GM12878 (cell line): ENCODE measurements around the gene FBN2. TPM values are rescaled to one million over a fixed set of nuclear protein-coding genes. Genes with fewer than 3 reads are reported as not detected.

Experiments
- ATAC-seq: fragments of 200-7000 bp; cut with Tn5 transposase; 3 replicates; pipeline ENCODE4 v1.9.1; 2020; ENCODE audit warnings: mild to moderate bottlenecking, moderate library complexity
- BruUV-seq: library from RNA; stranded (reverse); fragments of 400-500 nt; replicated peaks from 2 replicates; lab custom pipeline; 2021; lab: Mats Ljungman, UMichigan
- CTCF ChIA-PET: fragments of 300-600 bp; sonication (Branson Sonifier 250); formaldehyde crosslinking; extraction: SDS; loops from one replicate; lab custom pipeline; 2021; ENCODE audit warnings: inconsistent platforms; lab: Yijun Ruan, JAX
- POLR2A ChIA-PET: fragments of 350-600 bp; formaldehyde crosslinking; extraction: SDS; loops from one replicate; lab custom pipeline; 2021; ENCODE audit warnings: inconsistent platforms; lab: Charles Lee
- RAD21 ChIA-PET: fragments of 300-600 bp; sonication (Branson Sonifier 250); formaldehyde crosslinking; loops from one replicate; lab custom pipeline; 2023; ENCODE audit warnings: antibody characterized with exemption; ENCODE audit not compliant: unreplicated experiment; lab: Charles Lee
- SMC1A ChIA-PET: fragments of 300-600 bp; sonication (Branson Sonifier 250); formaldehyde crosslinking; loops from one replicate; lab custom pipeline; 2023; ENCODE audit not compliant: unreplicated experiment, uncharacterized antibody; lab: Charles Lee
- DNase-seq: peaks from one replicate; pipeline ENCODE4 v3.0.0-alpha.2; 2011; ENCODE audit warnings: low read depth, low spot score
- FAIRE-seq: peaks from 3 replicates; lab custom pipeline; 2011; peaks lifted over from hg19 to GRCh38; lab: Jason Lieb, UNC
- H2AFZ ChIP-seq: 2 replicates; pipeline ENCODE4 v1.6.0; 2011; ENCODE audit warnings: low read depth, low read length, control low read depth; ENCODE audit not compliant: control insufficient read depth
- H3K27ac ChIP-seq: 2 replicates; pipeline ENCODE4 v1.5.1; 2011; ENCODE audit warnings: control low read depth; ENCODE audit not compliant: control insufficient read depth, insufficient read depth
- H3K27me3 ChIP-seq, 2 experiments: replicated peaks in 1 of 2; 2 replicates each; pipeline versions ENCODE4 v1.6.0 to v1.6.1; 2011; ENCODE audit warnings: low read length in 1 of 2; ENCODE audit not compliant: control insufficient read depth in 2 of 2, insufficient read depth in 2 of 2
- H3K36me3 ChIP-seq, 2 experiments: 2 replicates each; pipeline ENCODE4 v1.5.1; 2011; ENCODE audit warnings: low read length in 1 of 2; ENCODE audit not compliant: control insufficient read depth in 2 of 2, insufficient read depth in 2 of 2
- H3K4me1 ChIP-seq: 2 replicates; pipeline ENCODE4 v1.6.1; 2011; ENCODE audit warnings: mild to moderate bottlenecking, low read length, moderate library complexity, mixed read lengths; ENCODE audit not compliant: control insufficient read depth, insufficient read depth
- H3K4me2 ChIP-seq: 2 replicates; pipeline ENCODE4 v1.6.0; 2011; ENCODE audit warnings: control low read depth; ENCODE audit not compliant: control insufficient read depth, insufficient read depth
- H3K4me3 ChIP-seq: fragments of 200-600 bp; sonication (generic); 2 replicates; pipeline ENCODE4 v1.5.1; 2016
- H3K79me2 ChIP-seq: 2 replicates; pipeline ENCODE4 v1.6.0; 2011; ENCODE audit warnings: low read length; ENCODE audit not compliant: control insufficient read depth, insufficient read depth
- H3K9ac ChIP-seq: 2 replicates; pipeline ENCODE4 v1.8.0; 2011; ENCODE audit warnings: low read length, control low read depth, mixed read lengths; ENCODE audit not compliant: control insufficient read depth, insufficient read depth
- H3K9me3 ChIP-seq: replicated peaks from 3 replicates; pipeline ENCODE4 v1.5.1; 2011; ENCODE audit warnings: mild to moderate bottlenecking, low read length; ENCODE audit not compliant: control insufficient read depth, insufficient read depth
- H4K20me1 ChIP-seq: 2 replicates; pipeline ENCODE4 v1.6.0; 2011; ENCODE audit not compliant: control insufficient read depth, insufficient read depth
- CBX3 ChIP-seq: fragments of 200-600 bp; sonication (generic); IDR thresholded peaks from 2 replicates; pipeline ENCODE4 v1.6.1; 2016; ENCODE audit warnings: low read depth, borderline replicate concordance
- NFXL1 ChIP-seq: fragments of 450-650 bp; IDR thresholded peaks from 2 replicates; pipeline ENCODE4 v1.6.1; 2017; ENCODE audit warnings: antibody characterized with exemption, mild to moderate bottlenecking, borderline replicate concordance
- NRF1 ChIP-seq: conservative IDR thresholded peaks from 2 replicates; pipeline ENCODE4 v1.6.1; 2011; ENCODE audit warnings: mild to moderate bottlenecking, low read depth, low read length, improper control_type of control experiment
- RELA ChIP-seq: fragments of 450-650 bp; IDR thresholded peaks from 2 replicates; pipeline ENCODE4 v1.8.0; 2014; ENCODE audit warnings: borderline replicate concordance; ENCODE audit not compliant: partially characterized antibody
- ZBTB40 ChIP-seq: fragments of 450-650 bp; IDR thresholded peaks from 2 replicates; pipeline ENCODE4 v1.6.1; 2016; ENCODE audit warnings: mild to moderate bottlenecking, moderate library complexity, borderline replicate concordance
- ZNF274 ChIP-seq: IDR thresholded peaks from one replicate; pipeline ENCODE4 v1.8.0; 2011; ENCODE audit not compliant: insufficient read length, insufficient read depth
- WGBS: methylation state at CpG from one replicate; pipeline ENCODE4 v1.1.6; 2016; ENCODE audit warnings: low lambda C conversion rate; ENCODE audit not compliant: insufficient replicate concordance, insufficient coverage; ENCODE audit errors: missing lambda C conversion rate; 5-methylcytosine and 5-hydroxymethylcytosine counted together
- in situ Hi-C: fragments of 300-500 bp; cut with MboI; formaldehyde crosslinking; loops from 9 replicates; pipeline ENCODE4 v1.14.3; 2018; ENCODE audit warnings: mixed read lengths
- intact Hi-C: fragments of 100-400 bp; cut with micrococcal nuclease; formaldehyde crosslinking; loops from one replicate; pipeline ENCODE4 v1.14.2; 2022; ENCODE audit not compliant: unreplicated experiment
- polyA plus RNA-seq, 11 experiments: library from polyadenylated mRNA; depleted of rRNA in 4 of 11; unstranded in 6 of 11; stranded (reverse) in 5 of 11; fragments of >200 nt; fragmentation: Nextera tagmentation in 4 of 11; fragmentation: Illumina TruSeq in 1 of 11; extraction: Ambion mirVana in 4 of 11; extraction: Trizol in 1 of 11; gene quantifications; 1 replicate in 1 of 11; 2 replicates in 10 of 11; pipeline versions ENCODE4 v1.2.1 to v1.2.3, GENCODE V29; 2011 to 2016; ENCODE audit warnings: inconsistent platforms in 2 of 11, missing spikeins in 2 of 11, low read depth in 1 of 11
- total RNA-seq, 4 experiments: library from RNA; depleted of rRNA in 3 of 4; stranded (reverse); fragments of >200 nt in 3 of 4; fragmentation: Illumina TruSeq in 1 of 4; extraction: Trizol in 1 of 4; gene quantifications; 2 replicates each; pipeline versions ENCODE4 v1.2.1 to v1.2.3, GENCODE V29; 2013 to 2021
- TF ChIP-seq, protein P1 (sequence below): IDR thresholded peaks from 2 replicates; pipeline ENCODE4 v1.6.1; 2011; ENCODE audit warnings: low read depth, mild to moderate bottlenecking, low read length, moderate library complexity, borderline replicate concordance; ENCODE audit errors: extremely low read depth

FBN2 gene
- total and polyA plus RNA-seq, 10 of the 15 experiments (the other 5 are each of a cell fraction or from before 2014, with no cell fraction given): 0.01 to 0.98 (median 0.10) TPM; not detected in 3

DNA sequence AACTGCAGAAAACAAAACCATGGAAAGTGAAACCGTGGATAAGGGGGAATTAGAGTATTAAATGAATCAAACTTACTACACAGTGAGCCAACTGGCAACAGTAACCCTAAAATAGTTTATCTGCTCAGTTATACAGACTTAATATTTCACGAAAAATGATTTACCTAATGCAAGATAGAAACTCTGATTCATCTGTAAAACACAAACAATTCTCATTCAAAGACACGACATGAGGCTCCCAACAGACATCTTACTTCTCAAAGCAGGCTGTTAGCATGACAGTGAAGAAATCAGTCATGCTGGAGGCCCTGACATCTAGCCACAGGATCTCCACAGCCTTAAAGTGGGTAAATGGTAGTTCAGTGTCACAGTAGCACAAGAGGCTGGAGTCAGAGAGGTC is 131.2 kb downstream of the FBN2 start (continued):
- TF ChIP-seq ZBTB40 (no peak), ZNF274 (no peak), NRF1 (no peak)
- TF ChIP-seq, protein P1, sequence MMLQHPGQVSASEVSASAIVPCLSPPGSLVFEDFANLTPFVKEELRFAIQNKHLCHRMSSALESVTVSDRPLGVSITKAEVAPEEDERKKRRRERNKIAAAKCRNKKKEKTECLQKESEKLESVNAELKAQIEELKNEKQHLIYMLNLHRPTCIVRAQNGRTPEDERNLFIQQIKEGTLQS: no peak

- Histone ChIP-seq H3K27me3 (no peaks in the 10 kb centered on the region), H2AFZ (no peak overlapping the region), H3K4me2 (no peak overlapping the region), H3K36me3 (no peaks in the 10 kb centered on the region), H4K20me1 (no peaks in the 10 kb centered on the region), H3K4me1 (no peaks in the 10 kb centered on the region), H3K9ac (no peak overlapping the region), H3K27ac (no peak overlapping the region), H3K79me2 (no peaks in the 10 kb centered on the region), H3K9me3 (no peaks in the 10 kb centered on the region), H3K4me3 (no peak overlapping the region)
- no peak for DNase-seq
- ATAC-seq: no peak
- ChIA-PET CTCF (no interaction called here), SMC1A (no interaction called here), POLR2A (no interaction called here), RAD21 (no interaction called here)
- no peak for TF ChIP-seq CBX3
- TF ChIP-seq RELA: no peak
- no peak for TF ChIP-seq NFXL1
- intact Hi-C loops: no loop called here
- in situ Hi-C loops: no loop called here
- no TSS peak for BruUV-seq
- no peak for FAIRE-seq
- WGBS: 7% methylated on average over 2 of the region's 2 CpGs
These were observed 132.9 kb downstream of the FBN2 start for GRCh38 chr5:128405159-128405558.
